DOHH2 (cell line): ENCODE measurements around the gene CMAS.
"Not testable (repeated sequence)": the region's sequence is repeated elsewhere in the genome, so short reads cannot be mapped to it uniquely, and the experiment has no call there.

Source experiments
- H3F3A ChIP-seq: fragments of 200-600 bp; sonication (generic), shearing (Covaris generic); 2 replicates; pipeline ENCODE4 v1.6.0; 2016; ENCODE audit warnings: antibody characterized with exemption, mild to moderate bottlenecking; ENCODE audit not compliant: control insufficient read depth, insufficient read depth
- H3K27ac ChIP-seq: fragments of 200-600 bp; sonication (generic); 2 replicates; pipeline ENCODE4 v1.5.1; 2014; ENCODE audit warnings: low read depth, mild to moderate bottlenecking, low read length, moderate library complexity
- H3K27me3 ChIP-seq: fragments of 200-600 bp; sonication (generic); 2 replicates; pipeline ENCODE4 v1.6.1; 2014; ENCODE audit warnings: mild to moderate bottlenecking, low read length, mixed read lengths; ENCODE audit not compliant: control insufficient read depth
- H3K36me3 ChIP-seq: fragments of 200-600 bp; sonication (generic); 2 replicates; pipeline ENCODE4 v1.6.1; 2014; ENCODE audit warnings: mild to moderate bottlenecking, low read length, moderate library complexity, mixed read lengths; ENCODE audit not compliant: control insufficient read depth
- H3K4me1 ChIP-seq: fragments of 200-600 bp; sonication (generic); 2 replicates; pipeline ENCODE4 v1.6.1; 2014; ENCODE audit warnings: mild to moderate bottlenecking, low read length, mixed read lengths; ENCODE audit not compliant: control insufficient read depth
- H3K4me2 ChIP-seq: fragments of 200-600 bp; sonication (generic); 2 replicates; pipeline ENCODE4 v1.6.0; 2014; ENCODE audit warnings: mild to moderate bottlenecking, low read length, moderate library complexity
- H3K4me3 ChIP-seq: fragments of 200-600 bp; sonication (generic); 2 replicates; pipeline ENCODE4 v1.5.1; 2014; ENCODE audit warnings: mild to moderate bottlenecking, low read length, mixed read lengths
- H3K79me2 ChIP-seq: fragments of 200-600 bp; sonication (generic); 2 replicates; pipeline ENCODE4 v1.6.1; 2014; ENCODE audit warnings: mild to moderate bottlenecking, low read length, mixed read lengths; ENCODE audit not compliant: control insufficient read depth
- H3K9me2 ChIP-seq: fragments of 200-600 bp; sonication (generic); replicated peaks from 2 replicates; pipeline ENCODE4 v1.6.1; 2014; ENCODE audit warnings: mild to moderate bottlenecking, low read length, mixed read lengths; ENCODE audit not compliant: control insufficient read depth
- H3K9me3 ChIP-seq: fragments of 200-600 bp; sonication (generic); 2 replicates; pipeline ENCODE4 v1.6.1; 2014; ENCODE audit warnings: antibody characterized with exemption, low read length, mixed read lengths; ENCODE audit not compliant: control insufficient read depth, insufficient read depth
- H4K20me1 ChIP-seq: fragments of 200-600 bp; sonication (generic); 2 replicates; pipeline ENCODE4 v1.6.0; 2014; ENCODE audit warnings: low read depth, mild to moderate bottlenecking, antibody characterized with exemption, low read length, moderate library complexity; ENCODE audit not compliant: control insufficient read depth, insufficient read depth
- EZH2phosphoT487 ChIP-seq: fragments of 200-600 bp; sonication (generic); IDR thresholded peaks from 2 replicates; pipeline ENCODE4 v1.6.1; 2017; ENCODE audit warnings: borderline replicate concordance, mild to moderate bottlenecking, antibody characterized with exemption, low read length, moderate library complexity, mixed read lengths
- TF ChIP-seq, protein P1 (sequence below): fragments of 200-600 bp; sonication (generic); IDR thresholded peaks from one replicate; pipeline ENCODE4 v1.5.1; 2014; ENCODE audit warnings: antibody characterized with exemption, mild to moderate bottlenecking, low read depth, low read length; ENCODE audit not compliant: poor library complexity, severe bottlenecking

The CMAS gene

DNA sequence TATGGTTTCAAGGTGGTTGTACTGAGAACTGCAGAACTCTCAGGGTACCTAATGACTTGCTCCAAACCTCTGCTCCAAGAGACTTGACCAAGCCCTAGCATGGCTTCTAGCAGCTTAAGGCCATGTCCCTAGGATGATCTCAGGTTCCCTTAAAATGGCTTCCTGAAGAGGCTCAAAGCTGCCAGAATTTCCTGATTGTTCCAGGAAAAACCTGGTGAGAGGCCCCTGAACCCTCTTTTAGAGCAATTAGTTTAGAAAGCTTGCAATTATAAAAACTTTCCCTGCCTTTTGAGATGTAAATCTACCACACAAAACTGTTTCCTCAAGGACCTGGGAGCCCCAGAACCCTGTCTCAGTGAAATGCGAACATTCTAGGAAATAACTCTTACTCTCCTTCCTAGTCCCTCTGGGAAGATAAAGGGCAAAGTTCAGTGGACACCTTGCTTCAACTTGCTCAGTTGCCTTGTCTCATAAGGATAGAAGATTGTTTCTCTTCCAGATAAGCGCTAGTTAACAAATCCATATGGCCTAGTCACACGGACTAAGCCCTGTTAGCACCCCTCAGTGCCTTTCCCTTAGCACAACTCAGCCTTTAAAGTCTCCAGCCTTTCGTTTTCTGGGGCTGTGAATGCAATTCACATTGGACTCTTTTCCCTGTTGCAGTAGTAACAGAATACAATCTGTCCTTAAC lies 2.5 kb downstream of the CMAS start:
- peaks cover 10% of the 10 kb centered on the region for H3K4me1 ChIP-seq
- H3F3A ChIP-seq = no peaks in the 10 kb centered on the region
- H3K4me2 ChIP-seq = peak overlapping the region; percentile 71
- H4K20me1 ChIP-seq = no peaks in the 10 kb centered on the region
- TF ChIP-seq, protein P1, sequence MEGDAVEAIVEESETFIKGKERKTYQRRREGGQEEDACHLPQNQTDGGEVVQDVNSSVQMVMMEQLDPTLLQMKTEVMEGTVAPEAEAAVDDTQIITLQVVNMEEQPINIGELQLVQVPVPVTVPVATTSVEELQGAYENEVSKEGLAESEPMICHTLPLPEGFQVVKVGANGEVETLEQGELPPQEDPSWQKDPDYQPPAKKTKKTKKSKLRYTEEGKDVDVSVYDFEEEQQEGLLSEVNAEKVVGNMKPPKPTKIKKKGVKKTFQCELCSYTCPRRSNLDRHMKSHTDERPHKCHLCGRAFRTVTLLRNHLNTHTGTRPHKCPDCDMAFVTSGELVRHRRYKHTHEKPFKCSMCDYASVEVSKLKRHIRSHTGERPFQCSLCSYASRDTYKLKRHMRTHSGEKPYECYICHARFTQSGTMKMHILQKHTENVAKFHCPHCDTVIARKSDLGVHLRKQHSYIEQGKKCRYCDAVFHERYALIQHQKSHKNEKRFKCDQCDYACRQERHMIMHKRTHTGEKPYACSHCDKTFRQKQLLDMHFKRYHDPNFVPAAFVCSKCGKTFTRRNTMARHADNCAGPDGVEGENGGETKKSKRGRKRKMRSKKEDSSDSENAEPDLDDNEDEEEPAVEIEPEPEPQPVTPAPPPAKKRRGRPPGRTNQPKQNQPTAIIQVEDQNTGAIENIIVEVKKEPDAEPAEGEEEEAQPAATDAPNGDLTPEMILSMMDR = no peak
- no peak for TF ChIP-seq EZH2phosphoT487
- no peaks in the 10 kb centered on the region for H3K9me3 ChIP-seq
- no peaks in the 10 kb centered on the region for H3K9me2 ChIP-seq
- no peak overlapping the region for H3K27ac ChIP-seq
- no peaks in the 10 kb centered on the region for H3K27me3 ChIP-seq
- no peak overlapping the region for H3K4me3 ChIP-seq
- H3K79me2 ChIP-seq = peaks cover 52% of the 10 kb centered on the region
- peaks cover 22% of the 10 kb centered on the region for H3K36me3 ChIP-seq

DNA sequence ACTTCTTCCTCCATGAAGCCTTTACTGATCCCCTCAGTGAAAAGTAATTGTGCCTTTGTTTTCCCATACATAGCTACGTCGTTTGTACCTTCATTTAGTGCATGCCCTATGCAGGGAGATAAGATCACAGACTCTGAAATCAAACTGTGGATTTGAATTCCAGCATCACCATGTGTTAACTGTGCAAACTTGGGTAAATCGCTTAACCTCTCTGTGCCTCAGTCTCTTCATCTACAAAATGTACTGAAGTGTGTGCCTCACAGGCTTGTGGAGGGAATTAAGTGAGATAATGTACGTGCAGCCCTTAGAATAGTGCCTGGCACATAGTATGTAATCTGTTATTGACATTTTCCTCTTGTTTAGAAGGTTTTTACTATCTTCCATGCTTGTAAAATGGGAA lies 4.1 kb downstream of the CMAS start:
- H3K79me2 ChIP-seq = peaks cover 52% of the 10 kb centered on the region

GRCh38 chr12:22051114-22051698 lies 5.2 kb downstream of the CMAS start:
- Histone ChIP-seq H3K36me3 (peaks cover 33% of the 10 kb centered on the region), H3K27me3 (no peaks in the 10 kb centered on the region), H3K9me2 (no peaks in the 10 kb centered on the region), H3K4me3 (no peak overlapping the region), H3K9me3 (no peaks in the 10 kb centered on the region), H3K4me2 (no peak overlapping the region), H4K20me1 (no peaks in the 10 kb centered on the region), H3K79me2 (peaks cover 51% of the 10 kb centered on the region), H3F3A (no peaks in the 10 kb centered on the region), H3K27ac (no peak overlapping the region), H3K4me1 (peaks cover 10% of the 10 kb centered on the region)
- TF ChIP-seq, protein P1 = no peak

More for the DNA sequence above, 4.1 kb downstream of the CMAS start:
- H3K9me3 ChIP-seq = no peaks in the 10 kb centered on the region
- H3K4me1 ChIP-seq = peaks cover 10% of the 10 kb centered on the region
- no peak overlapping the region for H3K4me2 ChIP-seq
- no peaks in the 10 kb centered on the region for H3K9me2 ChIP-seq
- peaks cover 22% of the 10 kb centered on the region for H3K36me3 ChIP-seq
- no peak overlapping the region for H3K27ac ChIP-seq
- no peak overlapping the region for H3K4me3 ChIP-seq
- H3F3A ChIP-seq = no peaks in the 10 kb centered on the region
- no peak for TF ChIP-seq EZH2phosphoT487
- TF ChIP-seq, protein P1 = no peak
- no peaks in the 10 kb centered on the region for H4K20me1 ChIP-seq
- no peaks in the 10 kb centered on the region for H3K27me3 ChIP-seq

GRCh38 chr12:22052994-22053393 lies 7.0 kb downstream of the CMAS start:
- H3F3A ChIP-seq, H3K27ac ChIP-seq, H3K9me3 ChIP-seq, H4K20me1 ChIP-seq, H3K4me2 ChIP-seq, H3K9me2 ChIP-seq, H3K4me1 ChIP-seq, H3K4me3 ChIP-seq, H3K27me3 ChIP-seq: not testable (repeated sequence)
- Histone ChIP-seq H3K36me3 (peaks cover 38% of the 10 kb centered on the region), H3K79me2 (peaks cover 33% of the 10 kb centered on the region)
